GM18909 (cell line): Measurements from ENCODE around the gene ELANE.
"Not testable (repeated sequence)": the region's sequence is repeated elsewhere in the genome, so short reads cannot be mapped to it uniquely, and the experiment has no call there.

ENCODE experiments used
- ATAC-seq: cut with Tn5 transposase; IDR thresholded peaks from one replicate; pipeline ENCODE4 v1.9.1; 2021; ENCODE audit warnings: mild to moderate bottlenecking; ENCODE audit not compliant: unreplicated experiment, poor library complexity

ELANE gene

GRCh38 chr19:835210-835810 lies 16.8 kb upstream of the ELANE start:
- ATAC-seq, result no peak

- no peak for ATAC-seq
These were observed 11.4 kb upstream of the ELANE start, which contains the start of gene PRTN3 for GRCh38 chr19:840519-841206. Gene PRTN3 (plus strand): TSS chr19:840999. CDS start chr19:841009, 10 bp downstream.

- not testable (repeated sequence) for ATAC-seq
These were observed 9.3 kb upstream of the ELANE start for GRCh38 chr19:842802-843179.

- no peak for ATAC-seq
These were observed 8.8 kb upstream of the ELANE start for GRCh38 chr19:843180-843835.

GRCh38 chr19:843836-844545 lies 8.1 kb upstream of the ELANE start:
- ATAC-seq, result no peak

- ATAC-seq, result no peak
These were observed 7.5 kb upstream of the ELANE start for GRCh38 chr19:844546-844971.

- ATAC-seq, result no peak
These were observed 6.2 kb upstream of the ELANE start for GRCh38 chr19:845707-846521.

GRCh38 chr19:848386-848921 lies 3.6 kb upstream of the ELANE start:
- ATAC-seq, result no peak

GRCh38 chr19:849195-849594 lies 2.9 kb upstream of the ELANE start:
- ATAC-seq, result not testable (repeated sequence)

- no peak for ATAC-seq
These were observed 1.7 kb upstream of the ELANE start for GRCh38 chr19:850221-850978.

GRCh38 chr19:850979-851335 lies 1.1 kb upstream of the ELANE start:
- ATAC-seq, result no peak

GRCh38 chr19:853014-853585 lies 997 bp downstream of the ELANE start:
- ATAC-seq, result no peak

GRCh38 chr19:853614-854220 lies 1.6 kb downstream of the ELANE start:
- ATAC-seq, result not testable (repeated sequence)

- no peak for ATAC-seq
These were observed 2.4 kb downstream of the ELANE start for GRCh38 chr19:854549-854948.

- no peak for ATAC-seq
These were observed 3.0 kb downstream of the ELANE start for GRCh38 chr19:855142-855541.

GRCh38 chr19:855566-856120 lies 3.5 kb downstream of the ELANE start:
- ATAC-seq, result no peak

- no peak for ATAC-seq
These were observed 6.2 kb downstream of the ELANE start for GRCh38 chr19:858284-858683.
